GM10266 (cell line): ENCODE data around the gene TSPAN10.
"Not testable (repeated sequence)": the region's sequence is repeated elsewhere in the genome, so short reads cannot be mapped to it uniquely, and the experiment has no call there.

ENCODE experiments used
- DNase-seq: peaks from one replicate; pipeline ENCODE4 v3.0.0; 2012; ENCODE audit errors: extremely low spot score
- CTCF ChIP-seq: IDR thresholded peaks from 2 replicates; pipeline ENCODE4 v1.5.1; 2012; ENCODE audit warnings: mild to moderate bottlenecking, low read depth; ENCODE audit not compliant: control insufficient read depth, insufficient read depth; ENCODE audit errors: missing control alignments

TSPAN10 gene

GRCh38 chr17:81615401-81615930 is 21.5 kb upstream of the TSPAN10 start:
- TF ChIP-seq CTCF: no peak
- no peak for DNase-seq

GRCh38 chr17:81616877-81617276 is 20.1 kb upstream of the TSPAN10 start:
- DNase-seq: no peak

GRCh38 chr17:81618307-81618706 is 18.7 kb upstream of the TSPAN10 start:
- not testable (repeated sequence) for DNase-seq

More at GRCh38 chr17:81616877-81617276, 20.1 kb upstream of the TSPAN10 start:
- TF ChIP-seq CTCF: no peak

GRCh38 chr17:81621494-81622130 is 15.4 kb upstream of the TSPAN10 start:
- TF ChIP-seq CTCF: no peak
- DNase-seq: no peak

- TF ChIP-seq CTCF: no peak
- no peak for DNase-seq
Observed at GRCh38 chr17:81630274-81630673, 6.7 kb upstream of the TSPAN10 start.

GRCh38 chr17:81631482-81631881 is 5.5 kb upstream of the TSPAN10 start:
- TF ChIP-seq CTCF: no peak
- DNase-seq: no peak

- DNase-seq: no peak
Observed at GRCh38 chr17:81635431-81635830, 1.6 kb upstream of the TSPAN10 start.

More at GRCh38 chr17:81635431-81635830, 1.6 kb upstream of the TSPAN10 start:
- TF ChIP-seq CTCF: no peak
